Suprapubic skin (tissue), 4 donors: ENCODE data around the gene CALR. TPM values are rescaled to one million over a fixed set of nuclear protein-coding genes. Genes with fewer than 3 reads are reported as not detected.

ENCODE experiments used
- DNase-seq, 2 donors: peaks; one replicate each; pipeline ENCODE4 v3.0.0-alpha.2; 2019; ENCODE audit warnings: low spot score in 2 of 2
- H3K27ac ChIP-seq: fragments of 200-600 bp; sonication (generic); one replicate; pipeline ENCODE4 v1.5.1; 2019
- H3K27me3 ChIP-seq: fragments of 200-600 bp; sonication (generic); one replicate; pipeline ENCODE4 v1.5.1; 2019
- H3K36me3 ChIP-seq: fragments of 200-600 bp; sonication (generic); one replicate; pipeline ENCODE4 v1.5.1; 2019
- H3K4me1 ChIP-seq: fragments of 200-600 bp; sonication (generic); one replicate; pipeline ENCODE4 v1.5.1; 2019
- H3K4me3 ChIP-seq: fragments of 200-600 bp; sonication (generic); one replicate; pipeline ENCODE4 v1.5.1; 2019; ENCODE audit warnings: mild to moderate bottlenecking
- H3K9me3 ChIP-seq: fragments of 200-600 bp; sonication (generic); one replicate; pipeline ENCODE4 v1.5.1; 2019
- EP300 ChIP-seq: sonication (generic); formaldehyde crosslinking; IDR thresholded peaks from one replicate; pipeline ENCODE4 v1.6.1; 2017; ENCODE audit warnings: antibody characterized with exemption
- POLR2A ChIP-seq, 2 donors: fragments of 450-650 bp; IDR thresholded peaks; one replicate each; pipeline ENCODE4 v1.6.1; 2017; ENCODE audit warnings: antibody characterized with exemption in 2 of 2, mild to moderate bottlenecking in 2 of 2, moderate library complexity in 2 of 2
- POLR2AphosphoS5 ChIP-seq, 3 donors: sonication (generic); formaldehyde crosslinking; IDR thresholded peaks; one replicate each; pipeline ENCODE4 v1.6.1; 2017; ENCODE audit warnings: antibody characterized with exemption in 3 of 3
- WGBS: methylation state at CpG from one replicate; pipeline ENCODE4 v1.1.5; 2018; 5-methylcytosine and 5-hydroxymethylcytosine counted together
- total RNA-seq, 4 donors: library from RNA; depleted of rRNA; stranded (reverse); fragments of >200 nt; gene quantifications; one replicate each; pipeline ENCODE4 v1.1.0, GENCODE V29; 2016
- TF ChIP-seq, protein P1 (sequence below), 2 donors: fragments of 200-600 bp in 1 of 2; fragments of 450-650 bp in 1 of 2; sonication (generic) in 1 of 2; IDR thresholded peaks; one replicate each; pipeline ENCODE4 v1.5.1; 2016 to 2019; ENCODE audit warnings: antibody characterized with exemption in 2 of 2, mild to moderate bottlenecking in 1 of 2, moderate library complexity in 1 of 2

CALR gene
- total RNA-seq, 4 donors from 2014 or later = 131 to 285 (median 237) TPM

DNA sequence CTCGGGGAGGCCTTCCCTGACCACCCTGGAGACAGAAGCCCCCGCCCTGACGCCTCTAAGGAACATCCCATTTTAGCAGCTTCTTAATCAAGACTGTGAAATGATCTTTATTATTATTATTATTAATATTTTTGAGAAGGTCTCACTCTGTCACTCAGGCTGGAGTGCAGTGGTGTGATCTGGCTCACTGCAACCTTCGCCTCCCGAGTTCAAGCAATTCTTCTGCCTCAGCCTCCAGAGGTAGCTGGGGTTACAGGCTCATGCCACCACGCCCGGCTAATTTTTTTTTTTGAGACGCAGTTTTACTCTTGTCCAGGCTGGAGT, 27.4 kb downstream of the CALR start:
- peak overlapping the region; percentile 54 for H3K4me3 ChIP-seq
- no peaks in the 10 kb centered on the region for H3K9me3 ChIP-seq
- H3K27ac ChIP-seq = no peak overlapping the region
- H3K36me3 ChIP-seq = no peaks in the 10 kb centered on the region
- TF ChIP-seq EP300 (no peak), POLR2A (IDR thresholded peaks at IDR 0.05) (no peak), POLR2AphosphoS5 (IDR thresholded peaks at IDR 0.05) (no peak)
- TF ChIP-seq, protein P1, sequence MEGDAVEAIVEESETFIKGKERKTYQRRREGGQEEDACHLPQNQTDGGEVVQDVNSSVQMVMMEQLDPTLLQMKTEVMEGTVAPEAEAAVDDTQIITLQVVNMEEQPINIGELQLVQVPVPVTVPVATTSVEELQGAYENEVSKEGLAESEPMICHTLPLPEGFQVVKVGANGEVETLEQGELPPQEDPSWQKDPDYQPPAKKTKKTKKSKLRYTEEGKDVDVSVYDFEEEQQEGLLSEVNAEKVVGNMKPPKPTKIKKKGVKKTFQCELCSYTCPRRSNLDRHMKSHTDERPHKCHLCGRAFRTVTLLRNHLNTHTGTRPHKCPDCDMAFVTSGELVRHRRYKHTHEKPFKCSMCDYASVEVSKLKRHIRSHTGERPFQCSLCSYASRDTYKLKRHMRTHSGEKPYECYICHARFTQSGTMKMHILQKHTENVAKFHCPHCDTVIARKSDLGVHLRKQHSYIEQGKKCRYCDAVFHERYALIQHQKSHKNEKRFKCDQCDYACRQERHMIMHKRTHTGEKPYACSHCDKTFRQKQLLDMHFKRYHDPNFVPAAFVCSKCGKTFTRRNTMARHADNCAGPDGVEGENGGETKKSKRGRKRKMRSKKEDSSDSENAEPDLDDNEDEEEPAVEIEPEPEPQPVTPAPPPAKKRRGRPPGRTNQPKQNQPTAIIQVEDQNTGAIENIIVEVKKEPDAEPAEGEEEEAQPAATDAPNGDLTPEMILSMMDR (IDR thresholded peaks at IDR 0.05) = no peak
- no peaks in the 10 kb centered on the region for H3K27me3 ChIP-seq
- 50% methylated on average over 8 of the region's 8 CpGs for WGBS
- DNase-seq = no peak
- H3K4me1 ChIP-seq = peaks cover 9% of the 10 kb centered on the region

DNA sequence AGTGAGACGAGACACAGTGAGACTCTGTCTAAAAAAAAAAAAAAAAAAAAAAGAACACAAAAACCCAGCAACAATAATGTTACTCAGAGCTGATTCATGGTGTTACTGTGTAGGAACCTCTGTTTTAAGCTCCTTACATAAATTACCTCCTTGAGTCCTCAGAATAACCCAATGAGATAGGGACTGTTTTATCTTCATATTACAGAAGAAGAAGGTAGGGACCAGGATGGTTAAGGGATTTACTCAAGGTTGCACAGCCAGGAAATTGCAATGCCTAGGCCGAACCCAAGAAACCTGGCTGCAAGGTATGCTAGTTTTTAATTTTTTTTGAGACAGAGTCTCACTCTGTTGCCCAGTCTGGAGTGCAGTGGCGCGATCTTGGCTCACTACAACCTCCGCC, 29.5 kb downstream of the CALR start:
- 95% methylated on average over 5 of the region's 5 CpGs for WGBS
- no peak overlapping the region for H3K4me3 ChIP-seq

DNA sequence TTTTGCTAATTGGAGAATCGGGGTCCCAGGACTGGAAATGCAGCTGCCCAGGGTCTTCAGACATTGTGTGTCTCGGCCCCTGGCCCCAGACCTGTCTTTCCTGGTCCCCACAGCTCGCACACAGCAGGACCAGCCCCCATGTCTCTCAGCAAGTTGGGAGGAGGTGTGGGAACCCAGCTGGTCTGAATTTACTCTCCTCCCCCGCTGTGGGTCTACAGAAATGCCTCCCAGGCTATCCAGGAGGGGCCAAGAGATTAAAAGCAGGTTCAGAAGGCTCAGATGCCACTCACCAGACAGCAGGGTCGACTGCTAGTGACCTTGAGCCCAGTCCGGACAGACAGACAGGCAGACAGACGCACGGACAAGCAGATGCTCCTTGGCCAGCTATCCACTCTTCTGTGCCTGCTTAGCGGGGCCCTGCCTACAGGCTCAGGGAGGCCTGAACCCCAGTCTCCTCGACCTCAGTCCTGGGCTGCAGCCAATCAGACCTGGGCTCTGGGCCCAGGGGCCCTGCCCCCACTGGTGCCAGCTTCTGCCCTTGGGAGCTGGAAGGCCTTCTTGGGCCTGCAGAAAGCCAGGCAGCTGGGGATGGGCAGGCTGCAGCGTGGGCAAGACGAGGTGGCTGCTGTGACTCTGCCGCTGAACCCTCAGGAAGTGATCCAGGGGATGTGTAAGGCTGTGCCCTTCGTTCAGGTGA, 31.0 kb downstream of the CALR start, which contains the start of gene DAND5:
DAND5 (plus strand) TSS at position 285 of the 697 bp plus-strand sequence; CDS start at position 370, 85 bp downstream.
- WGBS = 45% methylated on average over 8 of the region's 14 CpGs

More for the DNA sequence above, 29.5 kb downstream of the CALR start:
- H3K27ac ChIP-seq = no peak overlapping the region
- H3K4me1 ChIP-seq = peaks cover 9% of the 10 kb centered on the region
- DNase-seq = no peak
- H3K9me3 ChIP-seq = no peaks in the 10 kb centered on the region
- H3K36me3 ChIP-seq = no peaks in the 10 kb centered on the region
- no peaks in the 10 kb centered on the region for H3K27me3 ChIP-seq
- TF ChIP-seq, protein P1 (IDR thresholded peaks at IDR 0.05) = no peak
- TF ChIP-seq POLR2A (IDR thresholded peaks at IDR 0.05) = no peak
- no peak for TF ChIP-seq EP300
- no peak for TF ChIP-seq POLR2AphosphoS5 (IDR thresholded peaks at IDR 0.05)

DNA sequence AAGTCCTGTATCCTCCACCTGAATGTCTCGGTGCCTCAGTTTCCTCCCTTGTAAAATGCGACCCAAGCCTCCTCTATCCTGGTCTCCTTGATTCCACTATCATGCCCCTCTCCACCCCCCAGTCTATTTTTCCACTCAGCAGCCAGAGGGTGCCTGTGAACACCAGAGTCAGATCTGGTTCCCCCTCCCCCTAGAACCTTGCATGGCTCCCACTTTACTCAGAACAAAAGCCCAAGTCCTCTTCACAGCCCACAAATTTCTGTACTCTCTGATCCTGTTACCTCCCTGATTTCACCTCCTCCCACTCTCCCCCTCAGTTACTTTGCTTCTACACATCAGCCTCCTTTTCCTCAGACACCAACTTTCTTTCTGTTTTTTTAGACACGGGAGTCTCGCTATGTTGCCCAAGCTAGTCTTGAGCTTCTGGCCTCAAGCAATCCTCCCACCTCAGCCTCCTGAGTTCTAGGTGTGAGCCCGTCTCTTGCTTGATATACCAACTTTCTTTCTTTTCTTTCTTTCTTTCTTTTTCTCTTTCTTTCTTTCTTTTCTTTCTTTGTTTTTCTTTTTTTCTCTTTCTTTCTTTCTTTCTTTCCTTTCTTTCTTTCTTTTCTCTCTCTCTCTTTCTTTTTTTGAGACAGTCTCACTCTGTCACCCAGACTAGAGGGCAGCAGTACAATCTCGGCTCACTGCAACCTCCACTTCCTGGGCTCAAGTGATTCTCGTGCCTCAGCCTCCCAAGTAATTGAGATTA, 31.8 kb downstream of the CALR start:
- TF ChIP-seq EP300 (no peak), POLR2A (IDR thresholded peaks at IDR 0.05) (no peak)
- Histone ChIP-seq H3K27ac (no peak overlapping the region), H3K4me1 (peaks cover 5% of the 10 kb centered on the region), H3K36me3 (no peaks in the 10 kb centered on the region), H3K4me3 (no peak overlapping the region), H3K27me3 (no peaks in the 10 kb centered on the region), H3K9me3 (no peaks in the 10 kb centered on the region)
- WGBS = 91% methylated on average over 7 of the region's 7 CpGs
- DNase-seq = no peak

More for the DNA sequence above, 31.0 kb downstream of the CALR start, which contains the start of gene DAND5:
- Histone ChIP-seq H3K9me3 (no peaks in the 10 kb centered on the region), H3K4me3 (no peak within 1 kb of the TSS), H3K27ac (no peak within 1 kb of the TSS), H3K27me3 (no peaks in the 10 kb centered on the region), H3K36me3 (no peaks in the 10 kb centered on the region), H3K4me1 (peaks cover 9% of the 10 kb centered on the region)
- DNase-seq = no peak
- TF ChIP-seq POLR2AphosphoS5 (IDR thresholded peaks at IDR 0.05) = no peak
- no peak for TF ChIP-seq EP300
- TF ChIP-seq, protein P1 (IDR thresholded peaks at IDR 0.05) = no peak
- no peak for TF ChIP-seq POLR2A (IDR thresholded peaks at IDR 0.05)

DNA sequence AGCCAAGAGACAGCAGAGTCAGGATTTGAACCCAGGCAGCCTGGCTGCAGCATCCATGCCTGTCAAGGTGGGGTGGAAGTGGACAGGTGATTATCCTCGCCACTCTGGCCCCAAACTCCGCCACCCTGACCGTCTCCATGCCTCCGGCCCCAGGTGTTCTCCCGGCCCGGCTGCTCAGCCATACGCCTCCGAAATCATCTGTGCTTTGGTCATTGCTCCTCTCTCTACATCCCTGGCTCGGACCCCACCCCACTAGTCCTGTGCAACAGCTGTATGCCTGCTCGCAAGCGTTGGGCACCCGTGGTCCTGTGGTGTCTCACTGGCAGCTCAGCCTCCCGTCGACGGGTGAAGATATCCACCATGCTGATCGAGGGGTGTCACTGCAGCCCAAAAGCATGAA, 34.8 kb downstream of the CALR start:
- TF ChIP-seq EP300 (no peak), POLR2A (IDR thresholded peaks at IDR 0.05) (no peak), POLR2AphosphoS5 (IDR thresholded peaks at IDR 0.05) (no peak)
- TF ChIP-seq, protein P1 (IDR thresholded peaks at IDR 0.05) = no peak
- H3K27me3 ChIP-seq = no peaks in the 10 kb centered on the region
- H3K4me1 ChIP-seq = no peaks in the 10 kb centered on the region
- no peak overlapping the region for H3K27ac ChIP-seq
- no peak overlapping the region for H3K4me3 ChIP-seq
- DNase-seq = no peak
- WGBS = 88% methylated on average over 16 of the region's 16 CpGs
- no peaks in the 10 kb centered on the region for H3K9me3 ChIP-seq
- no peaks in the 10 kb centered on the region for H3K36me3 ChIP-seq
